CD4-positive, CD25-positive, alpha-beta regulatory T cell (primary cell): ENCODE data around the gene TMEM18. TPM values are rescaled to one million over a fixed set of nuclear protein-coding genes. Genes with fewer than 3 reads are reported as not detected.

ENCODE experiments used
- ATAC-seq, 2 donors: fragments of 150-1000 bp; cut with Tn5 transposase; one replicate each; pipeline ENCODE4 v1.10.0; 2021; ENCODE audit warnings: low read depth in 2 of 2, moderate number of reproducible peaks in 2 of 2, moderate library complexity in 1 of 2
- DNase-seq, 3 donors: peaks; one replicate each; pipeline versions ENCODE4 v3.0.0 to v3.0.0-alpha.2; 2012 to 2022; ENCODE audit warnings: mixed read lengths in 1 of 3
- H3K27ac ChIP-seq: one replicate; pipeline ENCODE4 v1.7.0; 2013; ENCODE audit warnings: mild to moderate bottlenecking, low read length; ENCODE audit not compliant: insufficient read depth, poor library complexity, severe bottlenecking
- H3K27me3 ChIP-seq: one replicate; pipeline ENCODE4 v1.7.0; 2013; ENCODE audit warnings: low read length; ENCODE audit not compliant: control insufficient read depth, insufficient read depth
- H3K36me3 ChIP-seq: one replicate; pipeline ENCODE4 v1.7.0; 2013; ENCODE audit warnings: mild to moderate bottlenecking, low read length, moderate library complexity; ENCODE audit not compliant: control insufficient read depth, insufficient read depth
- H3K4me1 ChIP-seq: 2 replicates; pipeline ENCODE4 v1.7.0; 2013; ENCODE audit warnings: mild to moderate bottlenecking, low read length; ENCODE audit not compliant: insufficient read depth, control insufficient read depth, poor library complexity, severe bottlenecking
- H3K4me3 ChIP-seq: one replicate; pipeline ENCODE4 v1.7.0; 2013; ENCODE audit warnings: low read depth, mild to moderate bottlenecking, low read length, moderate library complexity
- H3K9me3 ChIP-seq, 2 experiments: 1 replicate in 1 of 2; 2 replicates in 1 of 2; pipeline ENCODE4 v1.7.0; 2013; ENCODE audit warnings: low read length in 2 of 2, mild to moderate bottlenecking in 1 of 2, moderate library complexity in 1 of 2; ENCODE audit not compliant: control insufficient read depth in 2 of 2
- H3K27ac Mint-ChIP-seq, 3 donors: one replicate each; pipeline ENCODE4 v1.8.0; 2020 to 2022; ENCODE audit warnings: mild to moderate bottlenecking in 3 of 3, mixed read lengths in 3 of 3, moderate library complexity in 2 of 3
- H3K27me3 Mint-ChIP-seq: one replicate; pipeline ENCODE4 v1.8.0; 2022; ENCODE audit warnings: mild to moderate bottlenecking, mixed read lengths
- H3K36me3 Mint-ChIP-seq: one replicate; pipeline ENCODE4 v1.8.0; 2020; ENCODE audit warnings: mixed read lengths
- H3K4me1 Mint-ChIP-seq, 4 donors: one replicate each; pipeline ENCODE4 v1.8.0; 2020 to 2022; ENCODE audit warnings: mixed read lengths in 4 of 4, mild to moderate bottlenecking in 1 of 4
- H3K4me3 Mint-ChIP-seq, 4 donors: one replicate each; pipeline ENCODE4 v1.8.0; 2020 to 2022; ENCODE audit warnings: mild to moderate bottlenecking in 4 of 4, mixed read lengths in 4 of 4, moderate library complexity in 3 of 4
- H3K9me3 Mint-ChIP-seq, 7 donors: one replicate each; pipeline ENCODE4 v1.8.0; 2020 to 2022; ENCODE audit warnings: mixed read lengths in 7 of 7, mild to moderate bottlenecking in 3 of 7, moderate library complexity in 2 of 7
- polyA plus RNA-seq, 4 donors: library from polyadenylated mRNA; unstranded; fragments of 300-500 nt; fragmentation: Illumina TruSeq; gene quantifications; one replicate each; pipeline ENCODE4 v1.2.3, GENCODE V29; 2021
- total RNA-seq: library from RNA; stranded (reverse); gene quantifications from one replicate; pipeline ENCODE4 v1.2.3, GENCODE V29; 2022

Gene TMEM18
- total and polyA plus RNA-seq, 5 donors from 2014 or later = 22.9 to 45.5 (median 26.9) TPM

- Mint-ChIP-seq H3K4me3 (peak overlapping the region; percentile 92 to 97 (median 94)), H3K36me3 (peaks cover 9% of the 10 kb centered on the region), H3K27ac (peak overlapping the region; percentile 79 to 99 (median 95)), H3K9me3 (no peaks in the 10 kb centered on the region), H3K27me3 (no peaks in the 10 kb centered on the region), H3K4me1 (peaks cover 12 to 47% (median 23%) of the 10 kb centered on the region in 4 donors)
- DNase-seq (no peak), ATAC-seq (peak; percentile 2 to 5)
- Histone ChIP-seq H3K9me3 (no peaks in the 10 kb centered on the region), H3K27me3 (no peaks in the 10 kb centered on the region), H3K4me3 (peak overlapping the region; percentile 52), H3K27ac (peak overlapping the region; percentile 98), H3K36me3 (peaks cover 11% of the 10 kb centered on the region), H3K4me1 (peaks cover 9% of the 10 kb centered on the region)
These were observed 1.1 kb downstream of the TMEM18 start for GRCh38 chr2:675982-676646.

GRCh38 chr2:675460-675859 is 1.7 kb downstream of the TMEM18 start:
- Mint-ChIP-seq H3K27me3 (no peaks in the 10 kb centered on the region), H3K9me3 (no peaks in the 10 kb centered on the region), H3K36me3 (peaks cover 14% of the 10 kb centered on the region), H3K4me3 (peak overlapping the region in 2 of 4 donors; percentile 92 to 96), H3K27ac (no peak overlapping the region), H3K4me1 (peaks cover 12 to 47% (median 27%) of the 10 kb centered on the region in 4 donors)
- DNase-seq (no peak), ATAC-seq (no peak)
- Histone ChIP-seq H3K9me3 (no peaks in the 10 kb centered on the region), H3K27ac (no peak overlapping the region), H3K4me3 (no peak overlapping the region), H3K36me3 (peaks cover 11% of the 10 kb centered on the region), H3K4me1 (peaks cover 9% of the 10 kb centered on the region), H3K27me3 (no peaks in the 10 kb centered on the region)

- Mint-ChIP-seq H3K4me3 (peak overlapping the region in 2 of 4 donors; percentile 92 to 96), H3K9me3 (no peaks in the 10 kb centered on the region), H3K27me3 (no peaks in the 10 kb centered on the region), H3K4me1 (peaks cover 12 to 47% (median 27%) of the 10 kb centered on the region in 4 donors), H3K36me3 (peaks cover 18% of the 10 kb centered on the region), H3K27ac (peak overlapping the region in 1 of 3 donors; percentile 9)
- no peak overlapping the region for H3K4me3 ChIP-seq
- DNase-seq (no peak), ATAC-seq (no peak)
- peaks cover 14% of the 10 kb centered on the region for H3K36me3 ChIP-seq
- H3K4me1 ChIP-seq = peaks cover 9% of the 10 kb centered on the region
- H3K27ac ChIP-seq = no peak overlapping the region
- H3K27me3 ChIP-seq = no peaks in the 10 kb centered on the region
- H3K9me3 ChIP-seq = no peaks in the 10 kb centered on the region
These were observed 2.2 kb downstream of the TMEM18 start for GRCh38 chr2:675051-675450.

DNA sequence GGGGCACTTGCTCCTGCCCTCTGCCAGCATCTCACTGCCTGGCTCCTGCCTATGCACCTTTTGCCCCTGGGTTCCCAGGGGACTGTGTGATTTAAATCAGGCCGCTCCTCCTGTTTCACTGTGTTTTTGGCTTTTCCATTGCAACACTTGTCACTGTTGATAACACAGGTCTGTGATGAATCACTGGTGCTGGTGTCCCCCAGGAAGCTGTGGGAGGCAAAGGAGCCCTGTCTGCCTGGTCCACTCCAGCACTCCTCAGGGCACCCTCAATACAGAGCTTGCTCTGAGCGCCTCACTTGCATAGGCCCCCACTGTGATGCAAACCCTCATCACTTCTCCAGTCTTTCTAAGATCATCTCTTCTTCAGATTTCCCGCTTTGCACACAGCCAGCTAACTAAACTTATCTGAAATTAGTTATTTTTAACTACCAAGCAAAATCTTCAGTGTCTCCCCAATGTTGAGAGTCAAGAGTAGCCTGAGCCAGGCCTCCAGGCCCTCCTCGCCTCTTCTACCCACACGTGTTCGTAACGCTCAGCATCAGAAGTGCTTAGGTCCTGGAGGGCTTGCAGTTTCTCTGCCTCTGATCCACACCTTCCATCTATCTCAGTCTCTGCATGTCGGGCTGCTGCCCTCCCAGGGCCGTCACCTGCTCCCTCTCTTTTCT is 2.8 kb downstream of the TMEM18 start:
- Mint-ChIP-seq H3K4me3 (peak overlapping the region in 3 of 4 donors; percentile 5 to 96 (median 45)), H3K4me1 (peaks cover 12 to 47% (median 27%) of the 10 kb centered on the region in 4 donors)

DNA sequence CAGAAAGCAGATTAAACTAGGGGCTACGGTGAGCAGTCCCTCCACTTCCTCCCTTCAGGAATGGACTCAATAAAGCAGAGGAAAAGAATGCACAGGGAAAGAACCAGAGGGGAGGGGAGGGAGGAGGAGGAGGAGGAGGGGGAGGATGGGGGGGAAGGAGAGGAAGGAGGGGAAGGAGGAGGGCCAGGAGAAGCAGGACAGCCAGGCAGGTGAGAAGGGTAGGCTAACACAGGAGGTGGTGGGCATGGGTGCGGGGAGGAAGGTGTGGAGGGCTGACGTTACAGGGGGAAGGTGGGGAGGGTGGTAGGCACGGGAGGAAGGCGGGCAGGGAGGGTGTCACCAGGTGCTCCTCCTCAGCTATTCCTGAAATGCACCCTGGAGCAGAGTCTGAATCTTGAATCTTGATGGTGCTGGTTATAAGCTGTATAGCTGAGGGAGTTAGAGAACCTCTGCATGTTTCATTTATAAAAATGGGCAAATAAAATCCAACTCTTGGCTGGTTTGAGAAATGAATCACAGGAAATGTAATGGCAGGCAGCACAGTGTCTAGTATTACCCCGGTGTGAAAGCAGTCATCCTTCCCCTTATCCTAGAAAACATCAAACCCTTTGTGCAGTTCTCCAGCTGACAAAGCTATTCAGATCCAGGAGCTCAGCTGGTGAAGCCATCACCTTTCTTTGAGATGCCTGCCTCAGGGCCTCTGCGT is 3.4 kb downstream of the TMEM18 start:
- Mint-ChIP-seq H3K4me3 (no peak overlapping the region), H3K27me3 (no peaks in the 10 kb centered on the region), H3K4me1 (peaks cover 8 to 43% (median 25%) of the 10 kb centered on the region in 4 donors), H3K9me3 (no peaks in the 10 kb centered on the region), H3K36me3 (peaks cover 29% of the 10 kb centered on the region), H3K27ac (no peak overlapping the region)
- no peak for DNase-seq
- H3K27me3 ChIP-seq = no peaks in the 10 kb centered on the region
- no peaks in the 10 kb centered on the region for H3K9me3 ChIP-seq
- H3K4me1 ChIP-seq = peaks cover 9% of the 10 kb centered on the region
- no peak overlapping the region for H3K27ac ChIP-seq
- no peak overlapping the region for H3K4me3 ChIP-seq
- ATAC-seq = no peak
- peaks cover 26% of the 10 kb centered on the region for H3K36me3 ChIP-seq

More for the DNA sequence above, 2.8 kb downstream of the TMEM18 start:
- Mint-ChIP-seq H3K9me3 (no peaks in the 10 kb centered on the region), H3K36me3 (peaks cover 24% of the 10 kb centered on the region), H3K27me3 (no peaks in the 10 kb centered on the region), H3K27ac (peak overlapping the region in 1 of 3 donors; percentile 63)
- Histone ChIP-seq H3K9me3 (no peaks in the 10 kb centered on the region), H3K4me1 (peaks cover 9% of the 10 kb centered on the region), H3K27ac (no peak overlapping the region), H3K36me3 (peaks cover 19% of the 10 kb centered on the region), H3K27me3 (no peaks in the 10 kb centered on the region), H3K4me3 (no peak overlapping the region)
- no peak for ATAC-seq
- no peak for DNase-seq

DNA sequence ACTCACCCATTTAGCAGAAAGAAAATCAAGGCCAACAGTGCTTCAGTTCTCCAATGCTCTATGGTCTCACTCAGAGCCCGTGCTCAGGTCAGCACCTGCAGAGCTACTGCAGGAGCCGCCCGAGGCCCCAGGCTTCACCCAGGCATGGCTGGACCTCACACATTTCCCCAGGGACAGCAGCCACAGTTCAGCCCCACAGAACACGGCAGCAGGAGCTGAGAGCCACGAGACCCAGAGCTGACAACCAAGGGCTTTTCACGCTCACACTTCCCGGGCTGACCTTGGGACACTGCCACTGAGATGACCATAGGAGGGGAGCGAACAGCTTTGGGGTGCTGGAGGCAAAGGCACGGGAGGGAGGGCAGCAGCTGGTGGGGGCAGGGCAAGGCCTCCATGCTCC is 4.2 kb downstream of the TMEM18 start:
- H3K4me3 ChIP-seq = no peak overlapping the region
- Mint-ChIP-seq H3K4me1 (peaks cover 11 to 35% (median 25%) of the 10 kb centered on the region in 4 donors), H3K27ac (no peak overlapping the region), H3K4me3 (peak overlapping the region in 1 of 4 donors; percentile 29), H3K36me3 (peaks cover 36% of the 10 kb centered on the region), H3K9me3 (no peaks in the 10 kb centered on the region), H3K27me3 (no peaks in the 10 kb centered on the region)
- ATAC-seq (no peak), DNase-seq (no peak)
- no peaks in the 10 kb centered on the region for H3K9me3 ChIP-seq
- H3K36me3 ChIP-seq = peaks cover 33% of the 10 kb centered on the region
- H3K27me3 ChIP-seq = no peaks in the 10 kb centered on the region
- H3K27ac ChIP-seq = no peak overlapping the region
- H3K4me1 ChIP-seq = peaks cover 6% of the 10 kb centered on the region

DNA sequence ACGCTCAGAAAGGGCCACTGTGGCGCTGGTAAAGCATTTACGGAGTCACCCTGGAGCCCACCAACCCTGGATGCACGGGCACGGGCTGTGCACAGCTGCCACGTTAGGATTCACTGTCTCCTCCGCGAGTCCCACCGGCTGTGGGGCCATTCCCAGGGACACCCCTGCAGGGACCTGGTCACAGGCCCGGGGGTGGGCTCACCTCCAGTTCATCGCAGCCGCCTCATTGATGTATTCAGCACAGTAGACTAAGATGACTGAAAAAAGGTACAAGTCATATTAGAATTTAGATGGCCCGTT is 4.7 kb downstream of the TMEM18 start:
- Histone ChIP-seq H3K4me1 (peaks cover 4% of the 10 kb centered on the region), H3K27me3 (no peaks in the 10 kb centered on the region), H3K4me3 (no peak overlapping the region), H3K36me3 (peaks cover 38% of the 10 kb centered on the region), H3K27ac (no peak overlapping the region), H3K9me3 (no peaks in the 10 kb centered on the region)
- Mint-ChIP-seq H3K4me1 (peaks cover 11 to 33% (median 25%) of the 10 kb centered on the region in 4 donors), H3K27ac (no peak overlapping the region), H3K4me3 (peak overlapping the region in 2 of 4 donors; percentile 5 to 29), H3K9me3 (no peaks in the 10 kb centered on the region), H3K36me3 (peaks cover 41% of the 10 kb centered on the region), H3K27me3 (no peaks in the 10 kb centered on the region)
- DNase-seq (no peak), ATAC-seq (no peak)
